H9 (cell line): Measurements from ENCODE around the gene RELA. TPM values are rescaled to one million over a fixed set of nuclear protein-coding genes. Genes with fewer than 3 reads are reported as not detected.
"Not testable (repeated sequence)": the region's sequence is repeated elsewhere in the genome, so short reads cannot be mapped to it uniquely, and the experiment has no call there.

ENCODE experiments used
- DNase-seq: peaks from one replicate; pipeline ENCODE4 v3.0.0-alpha.2; 2017
- H2AFZ ChIP-seq: one replicate; pipeline ENCODE4 v1.6.1; 2013; ENCODE audit warnings: mild to moderate bottlenecking, low read length, control low read depth, moderate library complexity
- H2AK5ac ChIP-seq: 2 replicates; pipeline ENCODE4 v1.6.1; 2013; ENCODE audit warnings: low read length, control low read depth, mixed read lengths; ENCODE audit not compliant: insufficient read length
- H2BK120ac ChIP-seq: one replicate; pipeline ENCODE4 v1.6.1; 2013; ENCODE audit warnings: low read depth, mild to moderate bottlenecking, low read length, control low read depth, inconsistent platforms; ENCODE audit not compliant: poor library complexity, severe bottlenecking
- H2BK12ac ChIP-seq: 2 replicates; pipeline ENCODE4 v1.6.1; 2013; ENCODE audit warnings: low read length, control low read depth, mixed read lengths, low read depth; ENCODE audit not compliant: insufficient read length
- H2BK15ac ChIP-seq: 2 replicates; pipeline ENCODE4 v1.6.1; 2013; ENCODE audit warnings: low read depth, low read length, control low read depth
- H2BK20ac ChIP-seq: one replicate; pipeline ENCODE4 v1.6.1; 2013; ENCODE audit warnings: low read depth, mild to moderate bottlenecking, low read length, control low read depth, inconsistent platforms; ENCODE audit not compliant: poor library complexity, severe bottlenecking
- H2BK5ac ChIP-seq: 2 replicates; pipeline ENCODE4 v1.6.1; 2013; ENCODE audit warnings: low read length, control low read depth, mixed read lengths; ENCODE audit not compliant: insufficient read length
- H3K14ac ChIP-seq: 2 replicates; pipeline ENCODE4 v1.6.1; 2013; ENCODE audit warnings: low read length, control low read depth; ENCODE audit not compliant: insufficient read depth
- H3K18ac ChIP-seq: 2 replicates; pipeline ENCODE4 v1.6.1; 2013; ENCODE audit warnings: low read depth, mild to moderate bottlenecking, mixed read lengths, low read length, control low read depth; ENCODE audit not compliant: insufficient read length
- H3K23ac ChIP-seq: 2 replicates; pipeline ENCODE4 v1.6.1; 2013; ENCODE audit warnings: low read length, control low read depth, mixed read lengths, low read depth; ENCODE audit not compliant: insufficient read length
- H3K23me2 ChIP-seq: 2 replicates; pipeline ENCODE4 v1.6.1; 2013; ENCODE audit warnings: low read depth, mild to moderate bottlenecking, mixed read lengths, low read length, control low read depth; ENCODE audit not compliant: insufficient read length, poor library complexity, severe bottlenecking
- H3K27ac ChIP-seq: 2 replicates; pipeline ENCODE4 v1.5.1; 2013; ENCODE audit warnings: low read length, control low read depth, mixed read lengths, low read depth; ENCODE audit not compliant: insufficient read length
- H3K27me3 ChIP-seq: 2 replicates; pipeline ENCODE4 v1.6.1; 2013; ENCODE audit warnings: low read length, control low read depth, inconsistent platforms; ENCODE audit not compliant: insufficient read depth
- H3K4ac ChIP-seq: 2 replicates; pipeline ENCODE4 v1.6.1; 2013; ENCODE audit warnings: low read depth, mild to moderate bottlenecking, control low read depth, inconsistent platforms, low read length, moderate library complexity
- H3K4me1 ChIP-seq: 2 replicates; pipeline ENCODE4 v1.6.1; 2013; ENCODE audit warnings: low read length, control low read depth, inconsistent platforms; ENCODE audit not compliant: insufficient read depth
- H3K4me2 ChIP-seq: 2 replicates; pipeline ENCODE4 v1.6.1; 2013; ENCODE audit warnings: low read length, control low read depth, mixed read lengths; ENCODE audit not compliant: insufficient read length, insufficient read depth
- H3K56ac ChIP-seq: 2 replicates; pipeline ENCODE4 v1.6.1; 2013; ENCODE audit warnings: low read depth, mild to moderate bottlenecking, mixed read lengths, low read length, control low read depth; ENCODE audit not compliant: insufficient read length
- H3K79me1 ChIP-seq: 2 replicates; pipeline ENCODE4 v1.6.1; 2013; ENCODE audit warnings: low read depth, mild to moderate bottlenecking, moderate library complexity, low read length, control low read depth, inconsistent platforms; ENCODE audit not compliant: insufficient read depth, poor library complexity, severe bottlenecking
- H3K79me2 ChIP-seq: 2 replicates; pipeline ENCODE4 v1.6.1; 2013; ENCODE audit warnings: low read length, control low read depth, inconsistent platforms; ENCODE audit not compliant: insufficient read depth
- H3K9ac ChIP-seq: 2 replicates; pipeline ENCODE4 v1.6.1; 2013; ENCODE audit warnings: low read length, control low read depth, mixed read lengths; ENCODE audit not compliant: insufficient read length; ENCODE audit errors: extremely low read depth
- H3K9me3 ChIP-seq: one replicate; pipeline ENCODE4 v1.6.1; 2013; ENCODE audit warnings: low read depth, low read length, inconsistent platforms; ENCODE audit not compliant: control insufficient read depth
- H3T11ph ChIP-seq: one replicate; pipeline ENCODE4 v1.6.1; 2013; ENCODE audit warnings: mild to moderate bottlenecking, low read length, control low read depth, inconsistent platforms
- H4K20me1 ChIP-seq: one replicate; pipeline ENCODE4 v1.6.1; 2013; ENCODE audit not compliant: control insufficient read depth, insufficient read length, insufficient read depth
- H4K5ac ChIP-seq: 2 replicates; pipeline ENCODE4 v1.6.1; 2013; ENCODE audit warnings: low read depth, mild to moderate bottlenecking, mixed read lengths, low read length, control low read depth; ENCODE audit not compliant: insufficient read length
- H4K8ac ChIP-seq: replicated peaks from 2 replicates; pipeline ENCODE4 v1.6.1; 2013; ENCODE audit warnings: low read length, control low read depth, mixed read lengths, low read depth; ENCODE audit not compliant: insufficient read length
- H4K91ac ChIP-seq: 2 replicates; pipeline ENCODE4 v1.6.1; 2013; ENCODE audit warnings: low read depth, mild to moderate bottlenecking, moderate library complexity, mixed read lengths, low read length, control low read depth; ENCODE audit not compliant: insufficient read length
- H3K27ac Mint-ChIP-seq, 3 experiments: 2 replicates in 2 of 3; 3 replicates in 1 of 3; pipeline ENCODE4 v1.8.0; 2020 to 2021; ENCODE audit warnings: mixed read lengths in 3 of 3, mild to moderate bottlenecking in 1 of 3, moderate library complexity in 1 of 3
- H3K27me3 Mint-ChIP-seq: 2 replicates; pipeline ENCODE4 v1.8.0; 2021; ENCODE audit warnings: low read depth, mild to moderate bottlenecking, moderate library complexity, mixed read lengths
- H3K36me3 Mint-ChIP-seq, 3 experiments: 2 replicates in 2 of 3; 3 replicates in 1 of 3; pipeline ENCODE4 v1.8.0; 2020 to 2021; ENCODE audit warnings: low read depth in 3 of 3, mixed read lengths in 3 of 3; ENCODE audit not compliant: insufficient read depth in 1 of 3
- H3K4me1 Mint-ChIP-seq, 2 experiments: 2 replicates each; pipeline ENCODE4 v1.8.0; 2020; ENCODE audit warnings: mixed read lengths in 2 of 2
- H3K4me3 Mint-ChIP-seq, 2 experiments: 2 replicates in 1 of 2; 3 replicates in 1 of 2; pipeline ENCODE4 v1.8.0; 2020 to 2021; ENCODE audit warnings: mild to moderate bottlenecking in 2 of 2, mixed read lengths in 2 of 2, moderate library complexity in 1 of 2
- H3K9me3 Mint-ChIP-seq, 2 experiments: 2 replicates in 1 of 2; 3 replicates in 1 of 2; pipeline ENCODE4 v1.8.0; 2020; ENCODE audit warnings: mild to moderate bottlenecking in 2 of 2, mixed read lengths in 2 of 2, moderate library complexity in 1 of 2
- CTCF ChIP-seq: fragments of 200-600 bp; sonication (generic); conservative IDR thresholded peaks from 3 replicates; pipeline ENCODE4 v1.8.0; 2021; ENCODE audit warnings: antibody characterized with exemption, mild to moderate bottlenecking
- WGBS: extraction: QIAGEN DNeasy Blood & Tissue Kit; methylation state at CpG from one replicate; pipeline ENCODE4 v1.1.7; 2013; ENCODE audit warnings: missing lambda C conversion rate, low lambda C conversion rate, mixed read lengths; ENCODE audit not compliant: insufficient read length; ENCODE audit errors: extremely low coverage; 5-methylcytosine and 5-hydroxymethylcytosine counted together
- total RNA-seq: library from RNA; stranded (reverse); gene quantifications from 2 replicates; pipeline ENCODE4 v1.2.1, GENCODE V29; 2021

The RELA gene
- total RNA-seq, 1 experiment from 2014 or later, result 48.8 TPM

GRCh38 chr11:65685981-65686380 lies 23.3 kb upstream of the RELA start:
- Histone ChIP-seq H3T11ph (no peak overlapping the region), H2BK120ac (no peak overlapping the region), H3K18ac (no peak overlapping the region), H3K23me2 (no peaks in the 10 kb centered on the region), H3K27ac (no peak overlapping the region), H3K4ac (no peak overlapping the region), H4K5ac (no peak overlapping the region), H2BK5ac (no peak overlapping the region), H3K9me3 (no peaks in the 10 kb centered on the region), H3K4me1 (no peaks in the 10 kb centered on the region), H3K79me1 (no peaks in the 10 kb centered on the region), H3K79me2 (no peaks in the 10 kb centered on the region), H3K4me2 (no peak overlapping the region), H2BK12ac (no peak overlapping the region), H2AK5ac (no peak overlapping the region), H3K14ac (no peak overlapping the region), H2BK15ac (no peak overlapping the region), H3K27me3 (no peaks in the 10 kb centered on the region), H3K9ac (no peak overlapping the region), H3K56ac (no peak overlapping the region), H4K91ac (no peak overlapping the region), H4K20me1 (no peaks in the 10 kb centered on the region), H2BK20ac (no peak overlapping the region), H3K23ac (no peak overlapping the region), H2AFZ (no peak overlapping the region), H4K8ac (no peak overlapping the region)
- Mint-ChIP-seq H3K9me3 (no peaks in the 10 kb centered on the region), H3K27ac (no peak overlapping the region), H3K36me3 (no peaks in the 10 kb centered on the region), H3K4me1 (peaks cover 2 to 10% of the 10 kb centered on the region in 2 experiments), H3K27me3 (peaks cover 20% of the 10 kb centered on the region), H3K4me3 (no peak overlapping the region)
- no peak for DNase-seq
- no CpG with 5 or more reads among the region's 8 CpGs for whole genome bisulfite sequencing
- no peak for TF ChIP-seq CTCF

- not testable (repeated sequence) for H2BK5ac ChIP-seq, H3K9me3 ChIP-seq, H3K27me3 ChIP-seq, H2BK15ac ChIP-seq, H3K27ac ChIP-seq, H2BK120ac ChIP-seq, H3K23ac ChIP-seq, H3K4me3 Mint-ChIP-seq, H4K5ac ChIP-seq, H3K56ac ChIP-seq, H3K23me2 ChIP-seq, DNase-seq, H3K27ac Mint-ChIP-seq, H3K79me2 ChIP-seq, H3K14ac ChIP-seq, H4K20me1 ChIP-seq, H3K4me2 ChIP-seq, H3K79me1 ChIP-seq, H4K91ac ChIP-seq, H2AFZ ChIP-seq, H3K9me3 Mint-ChIP-seq, H3K36me3 Mint-ChIP-seq, H2BK12ac ChIP-seq, H2BK20ac ChIP-seq, H3K18ac ChIP-seq, H3K4me1 Mint-ChIP-seq, H2AK5ac ChIP-seq, H3K4ac ChIP-seq, H4K8ac ChIP-seq, H3K4me1 ChIP-seq, H3T11ph ChIP-seq, H3K9ac ChIP-seq
- H3K27me3 Mint-ChIP-seq, result peaks cover 22% of the 10 kb centered on the region
- no CpG with 5 or more reads among the region's 6 CpGs for WGBS
Observed at GRCh38 chr11:65683480-65683879, 20.8 kb upstream of the RELA start.
